AG09309 (cell line): ENCODE results near the gene CA10.

Experiments
- DNase-seq: peaks from one replicate; pipeline ENCODE4 v3.0.0-alpha.2; 2010; ENCODE audit warnings: low read depth
- H3K4me3 ChIP-seq: 2 replicates; pipeline ENCODE4 v1.5.1; 2011; ENCODE audit warnings: mild to moderate bottlenecking, low read depth, low read length, moderate library complexity; ENCODE audit not compliant: control insufficient read depth
- TF ChIP-seq, protein P1 (sequence below): IDR thresholded peaks from 2 replicates; pipeline ENCODE4 v1.5.1; 2011; ENCODE audit warnings: mild to moderate bottlenecking, low read depth, low read length, inconsistent platforms; ENCODE audit not compliant: insufficient read depth, control insufficient read depth; ENCODE audit errors: missing control alignments

CA10 gene

DNA sequence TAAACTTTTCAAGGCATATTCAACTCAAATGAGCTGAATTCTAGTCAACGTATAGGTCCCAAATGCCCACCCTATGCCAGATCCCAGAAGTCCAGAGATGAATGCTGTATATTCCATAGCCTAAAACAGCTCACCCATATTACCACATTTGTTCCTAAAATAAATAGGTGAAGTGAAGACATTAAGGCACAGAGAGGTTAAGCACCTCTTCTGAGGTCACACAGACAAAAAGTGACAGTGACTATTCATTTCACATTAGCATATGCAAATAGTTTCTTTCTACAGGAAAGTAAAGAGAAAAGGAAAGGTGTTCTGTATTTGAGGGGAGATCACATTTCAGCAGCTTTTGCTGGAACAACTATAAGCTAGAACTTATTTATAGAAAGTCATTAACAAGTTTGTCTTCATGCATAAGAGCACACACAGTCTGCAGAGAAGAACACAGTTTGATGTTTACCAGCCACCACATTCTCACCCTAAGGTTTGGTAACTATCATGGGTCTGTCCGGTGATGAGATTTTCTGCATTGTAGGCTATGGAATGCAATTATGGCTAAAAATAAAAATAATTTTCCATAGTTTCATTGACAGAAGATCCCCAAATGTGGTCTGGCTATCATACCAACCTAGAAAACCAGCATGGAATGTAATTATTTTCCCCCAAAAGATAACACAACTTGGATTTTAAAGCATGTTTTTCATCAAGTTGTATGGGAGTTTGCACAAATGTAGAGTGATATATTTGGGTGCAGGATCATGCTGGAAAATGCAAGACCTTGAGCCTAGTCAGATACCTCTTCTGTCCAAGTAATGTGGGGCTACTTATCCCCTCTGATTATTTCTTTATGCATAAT lies 496.1 kb downstream of the CA10 start:
- no peak for DNase-seq
- no peak overlapping the region for H3K4me3 ChIP-seq
- TF ChIP-seq, protein P1, sequence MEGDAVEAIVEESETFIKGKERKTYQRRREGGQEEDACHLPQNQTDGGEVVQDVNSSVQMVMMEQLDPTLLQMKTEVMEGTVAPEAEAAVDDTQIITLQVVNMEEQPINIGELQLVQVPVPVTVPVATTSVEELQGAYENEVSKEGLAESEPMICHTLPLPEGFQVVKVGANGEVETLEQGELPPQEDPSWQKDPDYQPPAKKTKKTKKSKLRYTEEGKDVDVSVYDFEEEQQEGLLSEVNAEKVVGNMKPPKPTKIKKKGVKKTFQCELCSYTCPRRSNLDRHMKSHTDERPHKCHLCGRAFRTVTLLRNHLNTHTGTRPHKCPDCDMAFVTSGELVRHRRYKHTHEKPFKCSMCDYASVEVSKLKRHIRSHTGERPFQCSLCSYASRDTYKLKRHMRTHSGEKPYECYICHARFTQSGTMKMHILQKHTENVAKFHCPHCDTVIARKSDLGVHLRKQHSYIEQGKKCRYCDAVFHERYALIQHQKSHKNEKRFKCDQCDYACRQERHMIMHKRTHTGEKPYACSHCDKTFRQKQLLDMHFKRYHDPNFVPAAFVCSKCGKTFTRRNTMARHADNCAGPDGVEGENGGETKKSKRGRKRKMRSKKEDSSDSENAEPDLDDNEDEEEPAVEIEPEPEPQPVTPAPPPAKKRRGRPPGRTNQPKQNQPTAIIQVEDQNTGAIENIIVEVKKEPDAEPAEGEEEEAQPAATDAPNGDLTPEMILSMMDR, result no peak

DNA sequence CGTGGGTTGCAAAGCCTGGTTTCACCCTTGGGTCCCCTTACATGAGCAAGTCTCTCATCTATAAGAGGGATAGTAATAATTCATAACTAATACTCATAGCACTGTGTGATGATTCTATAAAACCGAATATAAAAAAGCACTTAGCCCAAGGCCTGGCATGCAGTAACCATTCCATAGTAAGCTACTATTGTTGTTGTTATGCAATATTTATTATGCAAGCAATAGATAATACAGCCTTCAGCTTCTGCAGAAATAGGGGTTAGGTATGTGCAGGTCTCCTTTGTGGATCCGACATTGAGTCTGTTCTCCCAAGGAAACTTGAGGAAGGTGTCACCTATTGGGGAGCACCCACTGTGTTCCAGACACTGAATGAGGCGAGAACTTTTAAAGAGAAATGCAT lies 497.1 kb downstream of the CA10 start:
- no peak for DNase-seq
- TF ChIP-seq, protein P1, result no peak
- no peak overlapping the region for H3K4me3 ChIP-seq

GRCh38 chr17:51660266-51660665 lies 498.2 kb downstream of the CA10 start:
- TF ChIP-seq, protein P1, result no peak
- H3K4me3 ChIP-seq, result no peak overlapping the region
- no peak for DNase-seq

DNA sequence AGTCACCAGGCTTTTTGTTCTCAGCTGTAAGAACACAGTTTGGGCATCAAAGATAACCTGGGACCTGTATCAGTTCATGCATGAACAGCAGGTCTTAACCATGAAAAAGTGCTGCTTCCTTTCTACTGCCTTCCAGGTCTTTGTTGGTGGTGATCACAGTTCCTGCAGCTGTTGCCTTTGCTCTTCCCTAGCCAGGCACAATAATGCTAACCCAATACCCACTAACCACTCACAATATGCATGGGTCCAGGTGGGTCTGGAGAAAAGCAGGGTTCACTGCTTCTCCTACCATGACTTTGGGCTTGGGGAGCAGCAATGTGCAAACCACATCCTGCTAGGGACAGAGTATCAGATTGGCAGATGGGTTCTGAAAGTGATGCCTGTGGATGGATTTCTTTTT lies 501.3 kb downstream of the CA10 start:
- TF ChIP-seq, protein P1, result no peak
- no peak overlapping the region for H3K4me3 ChIP-seq
- no peak for DNase-seq

DNA sequence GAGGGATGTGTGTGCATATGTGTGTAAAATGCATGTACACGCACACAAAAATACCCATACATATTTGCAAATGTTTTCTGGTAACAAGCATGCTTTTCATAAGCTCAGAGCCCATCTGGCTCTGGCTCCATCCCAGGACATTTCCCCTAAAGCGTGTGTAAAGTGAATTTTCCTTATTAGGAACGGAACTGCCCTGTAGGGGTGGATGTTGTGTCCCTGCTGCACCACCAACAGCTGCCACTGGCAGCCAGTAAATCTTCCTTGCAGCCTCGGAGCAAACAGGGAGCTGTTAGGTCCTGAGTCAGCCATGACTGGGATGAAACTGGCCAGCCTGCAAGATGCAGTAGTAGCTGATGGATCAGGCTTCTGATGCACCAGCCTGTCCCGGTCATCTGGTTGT lies 504.6 kb downstream of the CA10 start:
- no peak overlapping the region for H3K4me3 ChIP-seq
- TF ChIP-seq, protein P1, result no peak
- DNase-seq, result no peak

DNA sequence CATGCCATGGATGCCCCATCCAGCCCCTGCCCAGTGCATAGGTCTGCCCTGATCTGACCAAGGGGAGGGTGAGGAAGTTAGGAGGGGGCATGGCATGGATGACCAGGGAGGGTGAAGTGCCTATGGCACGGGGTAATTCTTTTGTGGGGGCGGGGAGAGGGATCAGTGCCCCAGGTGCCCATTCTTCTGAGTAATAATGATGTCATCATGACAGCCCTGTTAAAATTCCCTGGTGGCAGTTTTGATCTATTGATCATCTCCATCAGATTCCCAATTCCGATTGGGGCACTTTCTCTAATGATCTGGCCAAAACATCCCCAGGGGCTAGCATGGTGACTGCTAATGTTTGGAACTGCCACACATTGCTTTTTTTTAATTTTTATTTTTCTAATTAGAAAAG lies 506.0 kb downstream of the CA10 start:
- H3K4me3 ChIP-seq, result no peak overlapping the region
- TF ChIP-seq, protein P1, result no peak
- no peak for DNase-seq
